Sigmoid colon (tissue), 4 donors: ENCODE measurements around the gene EP400.

Source experiments
- CTCF ChIP-seq, 4 experiments: fragments of 450-650 bp in 3 of 4; fragments of 200-600 bp in 1 of 4; IDR thresholded peaks; one replicate each; pipeline ENCODE4 v1.5.1; 2016 to 2019; ENCODE audit warnings: antibody characterized with exemption in 4 of 4, mild to moderate bottlenecking in 3 of 4, moderate library complexity in 2 of 4
- EP300 ChIP-seq, 4 donors: sonication (generic); formaldehyde crosslinking; IDR thresholded peaks; one replicate each; pipeline ENCODE4 v1.6.1; 2017; ENCODE audit warnings: antibody characterized with exemption in 4 of 4
- POLR2A ChIP-seq, 2 donors: fragments of 450-650 bp; IDR thresholded peaks; one replicate each; pipeline ENCODE4 v1.6.1; 2016; ENCODE audit warnings: antibody characterized with exemption in 2 of 2, mild to moderate bottlenecking in 2 of 2, moderate library complexity in 2 of 2

DNA sequence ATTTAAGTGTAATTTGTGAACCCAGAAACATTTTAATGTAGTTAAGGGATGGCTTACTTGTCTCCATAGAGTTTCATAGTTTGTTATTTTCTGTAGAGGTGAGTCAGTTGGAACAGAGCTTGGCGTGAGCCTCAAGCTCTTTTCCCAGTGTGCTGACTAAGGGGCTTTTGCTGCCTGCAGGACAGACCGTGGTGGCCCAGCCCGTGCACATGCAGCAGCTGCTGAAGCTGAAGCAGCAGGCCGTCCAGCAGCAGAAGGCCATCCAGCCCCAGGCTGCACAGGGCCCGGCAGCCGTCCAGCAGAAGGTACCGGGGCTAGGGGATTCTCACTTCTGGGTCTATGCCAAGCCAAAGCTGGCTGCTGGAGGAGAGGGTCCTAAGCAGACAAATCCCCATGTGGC is 117.4 kb downstream of the EP400 start:
- no peak for TF ChIP-seq POLR2A (IDR thresholded peaks at IDR 0.05)
- TF ChIP-seq CTCF (IDR thresholded peaks at IDR 0.05): no peak
- TF ChIP-seq EP300 (IDR thresholded peaks at IDR 0.05): no peak
